ENCODE results near the gene ADAMTS4.
"Not testable (repeated sequence)": the region's sequence is repeated elsewhere in the genome, so short reads cannot be mapped to it uniquely, and the experiment has no call there.

The ADAMTS4 gene, protein sequence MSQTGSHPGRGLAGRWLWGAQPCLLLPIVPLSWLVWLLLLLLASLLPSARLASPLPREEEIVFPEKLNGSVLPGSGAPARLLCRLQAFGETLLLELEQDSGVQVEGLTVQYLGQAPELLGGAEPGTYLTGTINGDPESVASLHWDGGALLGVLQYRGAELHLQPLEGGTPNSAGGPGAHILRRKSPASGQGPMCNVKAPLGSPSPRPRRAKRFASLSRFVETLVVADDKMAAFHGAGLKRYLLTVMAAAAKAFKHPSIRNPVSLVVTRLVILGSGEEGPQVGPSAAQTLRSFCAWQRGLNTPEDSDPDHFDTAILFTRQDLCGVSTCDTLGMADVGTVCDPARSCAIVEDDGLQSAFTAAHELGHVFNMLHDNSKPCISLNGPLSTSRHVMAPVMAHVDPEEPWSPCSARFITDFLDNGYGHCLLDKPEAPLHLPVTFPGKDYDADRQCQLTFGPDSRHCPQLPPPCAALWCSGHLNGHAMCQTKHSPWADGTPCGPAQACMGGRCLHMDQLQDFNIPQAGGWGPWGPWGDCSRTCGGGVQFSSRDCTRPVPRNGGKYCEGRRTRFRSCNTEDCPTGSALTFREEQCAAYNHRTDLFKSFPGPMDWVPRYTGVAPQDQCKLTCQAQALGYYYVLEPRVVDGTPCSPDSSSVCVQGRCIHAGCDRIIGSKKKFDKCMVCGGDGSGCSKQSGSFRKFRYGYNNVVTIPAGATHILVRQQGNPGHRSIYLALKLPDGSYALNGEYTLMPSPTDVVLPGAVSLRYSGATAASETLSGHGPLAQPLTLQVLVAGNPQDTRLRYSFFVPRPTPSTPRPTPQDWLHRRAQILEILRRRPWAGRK

DNA sequence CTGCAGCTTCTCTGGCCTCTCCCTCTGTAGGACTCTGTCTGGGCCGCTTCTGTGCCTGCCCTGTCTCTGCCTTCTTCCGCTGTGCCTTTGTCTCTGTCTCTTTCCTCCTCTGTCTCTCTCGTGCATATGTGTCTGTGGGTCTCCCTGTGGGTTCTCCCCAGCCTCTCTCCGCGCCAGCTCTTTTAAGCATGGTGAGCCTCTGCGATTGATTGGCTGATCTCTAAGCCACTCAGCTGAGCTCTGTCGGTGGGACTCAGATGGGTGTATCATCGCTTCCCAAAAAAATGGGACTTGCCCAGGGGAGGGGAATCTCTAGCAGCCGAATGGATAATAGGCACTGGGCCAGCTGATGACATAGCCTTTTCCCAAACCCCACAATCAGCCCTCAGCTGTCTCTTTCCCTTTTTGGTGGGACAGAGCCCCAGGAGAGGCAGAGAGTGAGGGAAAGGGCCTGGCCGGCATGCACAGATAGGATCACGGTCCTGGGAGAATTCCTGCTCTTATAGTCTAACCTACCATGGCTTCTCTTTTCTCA is at the start of gene ADAMTS4:
Gene ADAMTS4, minus strand, starts transcription at position 158 of the 535 bp plus-strand sequence. CDS start 427 bp downstream, outside the sequence.
- no peak for DNase-seq

DNA sequence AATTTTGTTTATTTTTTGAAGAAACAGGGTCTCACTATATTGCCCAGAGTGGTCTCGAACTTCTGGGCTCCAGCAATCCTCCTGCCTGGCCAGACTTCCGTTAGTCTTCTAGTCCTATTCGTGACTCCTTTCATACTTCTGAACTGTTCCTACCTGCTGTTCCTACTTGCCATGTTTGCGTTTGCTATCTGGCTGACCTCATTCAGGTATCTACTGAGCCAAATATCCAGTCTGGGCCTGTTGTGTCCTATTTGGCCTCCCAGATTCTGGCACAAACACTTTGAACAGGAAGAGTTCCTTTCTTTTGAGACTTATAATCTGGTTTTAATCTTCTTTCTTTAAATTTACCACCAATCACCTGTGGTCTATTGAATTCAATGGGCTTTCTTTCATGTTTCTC is 46.0 kb upstream of the ADAMTS4 start:
- no peak for DNase-seq

DNA sequence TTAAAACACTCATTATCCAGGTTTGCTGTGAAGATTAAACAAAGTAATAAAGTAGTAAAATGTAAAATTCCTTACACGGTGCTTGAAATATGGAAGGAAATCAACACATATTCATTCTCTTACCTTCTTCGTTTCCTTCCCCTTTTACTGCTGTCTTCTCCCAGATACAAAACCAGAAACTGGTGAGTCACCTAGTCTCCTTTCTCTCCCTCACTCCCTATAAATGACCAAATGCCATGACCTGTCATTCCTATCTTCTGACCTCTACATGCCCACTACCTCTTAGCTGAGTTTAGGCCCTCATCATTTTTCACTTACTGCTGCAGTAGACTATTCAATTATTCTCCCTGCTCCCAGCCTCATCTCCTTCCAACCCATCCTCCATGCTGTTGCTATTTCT is 43.5 kb upstream of the ADAMTS4 start:
- DNase-seq = no peak

DNA sequence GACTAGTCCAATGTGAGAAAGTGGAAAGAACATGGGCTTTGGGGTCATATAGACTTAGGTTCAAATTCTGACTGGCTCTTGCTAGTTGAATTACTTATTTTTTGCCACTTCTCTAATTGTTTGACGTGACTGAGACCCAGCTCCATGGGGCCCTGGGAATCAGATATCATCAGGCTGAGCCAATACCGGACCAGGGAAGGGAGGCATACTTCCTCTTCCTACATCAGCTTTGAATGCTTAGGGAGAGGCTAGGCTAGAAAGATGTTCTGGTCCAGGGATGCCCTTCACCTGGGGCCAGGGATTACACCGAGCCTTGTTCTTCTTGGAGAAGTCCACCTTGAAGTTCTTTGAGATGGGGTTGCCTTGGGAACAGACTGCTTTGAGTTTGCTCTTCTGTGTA is 42.8 kb upstream of the ADAMTS4 start:
- DNase-seq = no peak

DNA sequence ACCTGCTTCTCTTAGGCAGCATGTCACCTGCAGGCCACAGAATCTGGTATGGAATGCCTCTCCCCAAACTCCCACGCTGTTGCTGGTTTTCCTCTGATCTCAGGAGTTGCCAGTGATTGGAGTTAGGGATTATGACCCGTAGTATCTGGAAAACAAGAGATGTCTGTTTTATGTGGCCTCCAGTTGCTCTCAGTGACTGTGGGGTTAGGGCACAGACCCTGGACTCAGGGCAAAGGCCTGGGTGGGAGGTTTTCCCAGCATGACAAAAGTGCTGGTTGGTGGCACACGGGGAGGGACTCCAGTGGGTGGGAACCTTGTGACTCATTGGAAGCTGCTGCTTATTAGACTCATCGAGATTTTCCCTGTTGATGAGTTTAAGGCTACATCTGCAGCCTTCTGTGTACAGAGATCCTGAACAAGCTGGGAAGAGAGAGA is 39.2 kb upstream of the ADAMTS4 start, which contains the start of gene NR1I3:
Gene NR1I3, minus strand, starts transcription at position 165 of the 435 bp plus-strand sequence. CDS start 1,638 bp downstream, outside the sequence.
- no peak for DNase-seq

DNA sequence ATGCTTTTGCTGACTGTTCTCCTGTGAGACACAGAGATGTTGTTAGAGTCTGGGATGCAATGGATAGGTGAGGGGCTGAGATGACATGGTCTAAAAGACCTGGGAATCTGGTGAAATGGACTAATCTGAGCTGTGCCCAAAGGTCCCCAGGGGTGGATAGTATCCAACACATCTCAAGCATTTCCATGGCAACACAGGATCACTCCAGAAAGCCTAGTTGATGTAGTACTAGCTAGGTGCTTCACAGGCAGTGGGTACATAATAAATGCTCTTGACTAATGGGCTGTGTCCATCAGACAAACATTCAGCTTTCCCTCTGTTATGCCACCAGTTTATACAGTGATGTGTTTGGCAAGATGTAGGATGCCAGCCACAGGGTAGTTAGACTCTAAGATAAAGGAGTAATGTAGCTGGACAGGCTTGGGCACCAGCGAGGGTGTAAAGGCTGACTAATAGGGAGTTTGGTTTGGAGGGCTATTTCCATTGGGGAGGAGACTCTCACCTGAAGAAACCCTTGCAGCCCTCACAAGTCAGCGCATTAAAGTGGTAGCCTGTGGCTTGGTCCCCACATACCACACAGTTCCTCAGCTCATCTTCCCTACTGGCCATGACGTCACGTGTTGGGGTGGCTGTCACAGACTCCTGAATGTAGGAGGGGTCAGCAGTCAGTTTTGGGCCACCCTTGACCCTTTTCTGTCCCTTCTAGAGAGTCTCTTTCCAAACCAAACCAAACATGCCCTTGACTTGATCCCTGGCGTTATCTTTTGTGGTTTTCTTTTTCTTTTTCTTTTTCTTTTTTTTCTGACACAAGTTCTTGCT is 37.3 kb upstream of the ADAMTS4 start:
- DNase-seq = no peak

DNA sequence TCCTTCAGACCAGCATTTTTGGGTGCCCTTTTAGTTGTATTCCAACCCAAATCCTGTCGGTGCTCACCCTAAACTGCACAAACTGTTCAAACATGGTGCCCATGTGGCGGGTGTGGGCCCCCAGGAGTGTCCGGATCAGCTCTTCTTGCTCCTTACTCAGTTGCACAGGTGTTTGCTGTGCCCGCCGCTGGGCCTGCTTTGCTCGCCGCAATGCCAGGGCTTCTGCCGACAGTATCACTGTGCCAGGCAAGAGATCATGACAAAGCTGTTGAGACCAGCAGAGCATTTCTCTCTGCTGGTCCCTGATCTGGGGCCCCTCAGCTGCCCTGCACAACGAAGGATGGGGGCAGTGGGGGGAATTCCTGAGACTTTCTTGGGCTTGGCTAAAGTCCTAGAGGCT is 34.2 kb upstream of the ADAMTS4 start:
- DNase-seq = no peak

DNA sequence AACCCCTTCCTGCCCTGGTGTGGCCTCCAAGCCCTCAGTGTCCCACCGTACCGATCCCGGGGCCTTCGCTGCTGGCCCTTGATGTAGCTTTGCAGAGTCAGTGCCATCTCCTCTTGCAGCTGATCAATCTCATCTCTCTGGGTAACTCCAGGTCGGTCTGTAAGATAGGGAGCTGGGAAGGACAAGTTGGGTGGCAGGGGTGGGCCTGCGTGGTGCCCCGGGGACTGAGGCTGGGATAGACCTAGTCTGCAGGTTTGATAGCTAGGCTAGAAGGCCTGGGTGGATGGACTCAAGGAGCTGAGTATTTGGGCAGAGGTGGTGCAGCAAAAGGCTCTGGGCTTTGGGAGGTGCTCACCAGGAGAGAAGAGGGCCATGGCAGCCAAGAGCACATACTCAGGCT is 31.9 kb upstream of the ADAMTS4 start:
- DNase-seq = no peak

DNA sequence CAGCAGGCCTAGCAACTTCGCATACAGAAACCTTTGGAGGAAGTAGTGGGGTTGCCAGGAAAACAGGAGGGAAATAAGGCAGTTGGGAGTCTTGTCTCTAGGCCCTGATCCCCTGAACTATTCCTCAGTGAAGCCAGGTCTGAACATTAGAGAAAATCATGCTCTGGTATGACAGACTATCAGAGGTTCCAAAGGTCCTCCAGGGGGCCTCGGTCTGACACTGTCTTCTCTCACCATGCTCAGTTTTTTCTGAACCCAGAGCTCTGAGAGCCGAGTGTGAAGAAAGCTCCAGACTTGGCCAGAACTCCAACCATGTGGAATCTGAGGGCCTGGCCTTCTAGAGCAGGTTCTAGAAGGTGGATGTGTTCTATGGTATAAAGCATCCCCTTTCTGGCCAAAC is 31.0 kb upstream of the ADAMTS4 start:
- DNase-seq = no peak

DNA sequence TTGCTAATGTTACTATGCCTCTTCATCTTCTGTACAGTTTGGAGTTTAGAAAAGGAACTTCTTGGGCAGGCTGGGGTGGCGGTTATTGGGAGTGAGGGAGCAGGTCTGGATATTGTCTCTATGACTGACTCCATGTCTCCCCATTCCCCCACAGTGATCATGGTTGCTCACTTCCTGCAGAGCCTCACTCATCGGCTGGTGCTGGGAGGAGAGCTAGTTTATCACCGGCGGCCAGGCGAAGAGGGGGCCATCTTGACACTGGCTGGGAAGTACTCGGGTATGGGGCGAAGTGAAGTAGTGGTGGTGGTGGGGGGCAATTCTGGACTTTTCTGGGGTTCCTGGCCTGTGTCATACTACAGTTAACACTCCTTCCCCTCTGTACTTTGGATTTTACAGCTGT is 29.2 kb upstream of the ADAMTS4 start:
- no peak for DNase-seq

DNA sequence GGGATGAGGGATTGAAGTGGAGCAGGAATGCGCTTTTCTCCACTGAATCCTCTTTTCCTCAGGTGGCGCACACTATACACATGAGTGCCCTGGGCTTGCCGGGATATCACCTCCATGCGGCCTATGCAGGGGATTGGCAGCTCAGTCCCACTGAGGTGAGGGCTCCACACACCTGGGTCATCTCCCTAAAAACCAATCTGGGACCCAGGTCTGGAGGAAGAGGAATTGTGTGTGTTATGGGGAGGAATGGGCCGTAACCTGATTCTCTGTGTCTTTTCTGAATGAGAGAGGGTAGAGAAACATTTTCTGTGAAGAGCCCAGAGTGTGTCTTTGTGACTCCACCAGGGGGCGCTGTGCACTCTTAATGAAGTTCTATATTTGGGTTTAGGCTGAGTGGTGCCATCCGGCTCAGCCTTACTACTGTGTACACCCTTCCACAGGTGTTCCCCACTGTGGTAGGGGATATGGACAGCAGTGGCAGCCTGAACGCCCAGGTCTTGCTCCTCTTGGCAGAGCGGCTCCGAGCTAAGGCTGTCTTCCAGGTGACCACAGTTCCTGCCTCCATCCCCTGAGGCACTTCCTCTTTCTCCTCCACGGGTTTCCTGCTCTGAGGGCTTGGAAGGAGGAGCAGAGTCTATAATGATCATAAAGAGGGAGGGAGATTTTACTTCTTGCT is 28.5 kb upstream of the ADAMTS4 start:
- DNase-seq = peak; percentile 73

DNA sequence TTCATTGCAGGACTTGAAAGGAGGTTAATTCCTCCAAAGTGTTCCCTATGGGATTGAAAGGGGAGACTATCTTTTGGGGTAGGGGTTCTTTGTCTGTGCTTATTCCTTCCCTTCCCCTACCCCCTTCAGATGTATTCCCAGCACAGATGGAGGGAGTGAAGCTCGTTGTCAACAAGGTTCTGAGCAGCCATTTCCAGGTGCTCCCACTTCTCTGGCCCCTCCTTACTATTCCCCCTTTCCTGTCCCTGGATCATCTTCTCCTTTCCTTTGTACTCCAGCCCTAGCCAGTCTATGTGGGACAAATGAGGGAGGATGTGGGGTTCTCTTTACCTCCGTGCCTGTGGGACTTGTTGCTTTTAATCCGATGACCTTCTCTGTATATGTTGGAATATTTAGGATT is 27.9 kb upstream of the ADAMTS4 start:
- no peak for DNase-seq

DNA sequence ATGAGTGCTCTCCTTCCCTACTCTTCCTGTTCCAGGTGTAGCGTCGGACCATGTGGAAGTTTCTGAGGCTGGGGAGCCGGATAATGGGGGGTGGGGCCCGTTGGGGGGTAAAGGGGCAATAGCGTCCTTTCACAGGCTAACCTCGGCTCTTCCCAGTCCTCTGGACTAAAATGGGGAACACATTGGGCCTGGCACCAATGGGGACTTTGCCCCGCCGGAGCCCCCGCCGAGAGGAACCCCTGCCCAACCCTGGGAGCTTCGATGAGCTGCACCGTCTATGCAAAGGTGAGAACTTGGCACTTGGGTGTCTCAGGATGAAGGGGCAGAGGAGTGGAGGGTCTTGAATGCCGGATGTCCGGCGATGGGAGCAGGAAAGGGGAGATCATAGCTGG is 27.5 kb upstream of the ADAMTS4 start:
- no peak for DNase-seq

DNA sequence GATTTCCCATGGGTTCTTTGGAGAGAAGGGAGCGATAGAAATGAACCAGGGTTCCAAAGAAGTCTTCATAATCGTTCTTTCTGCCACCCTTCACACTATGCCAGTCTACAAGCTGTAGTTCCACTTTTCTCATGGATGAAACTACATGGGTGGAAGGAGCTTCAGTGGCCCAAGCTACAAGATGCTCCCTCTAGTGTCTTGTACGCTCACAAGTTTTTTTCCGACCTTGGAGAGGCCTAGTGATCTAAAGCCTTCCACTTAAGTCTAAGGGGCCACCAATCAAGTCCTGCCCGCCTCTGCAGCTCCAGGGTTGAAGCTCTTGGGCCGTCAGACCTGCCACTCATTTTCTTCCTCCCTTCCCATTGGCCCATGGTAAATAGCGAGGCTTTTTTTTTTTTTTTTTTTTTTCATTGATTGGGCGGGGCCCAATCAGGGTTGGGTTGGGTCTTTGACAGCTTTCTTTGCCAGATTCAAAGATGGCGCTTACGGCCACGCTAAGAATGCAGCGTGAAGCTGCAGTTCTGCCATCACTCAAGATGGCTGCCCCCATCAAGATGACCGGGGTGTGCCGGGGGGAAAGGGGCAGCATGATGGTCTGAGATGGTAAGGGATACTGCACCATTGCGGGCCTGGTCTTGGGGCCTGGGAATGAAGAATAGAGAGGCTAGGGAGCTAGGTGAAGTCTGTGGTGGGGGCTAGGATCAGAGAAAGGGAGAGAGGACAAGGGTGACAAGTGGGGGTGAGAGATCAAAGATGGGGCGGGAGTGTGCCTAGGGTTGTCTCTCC is 26.9 kb upstream of the ADAMTS4 start, which contains the start of gene TOMM40L:
Gene TOMM40L, plus strand, starts transcription at position 527 of the 786 bp plus-strand sequence. CDS start 430 bp downstream, outside the sequence.
- peak; percentile 82 for DNase-seq

DNA sequence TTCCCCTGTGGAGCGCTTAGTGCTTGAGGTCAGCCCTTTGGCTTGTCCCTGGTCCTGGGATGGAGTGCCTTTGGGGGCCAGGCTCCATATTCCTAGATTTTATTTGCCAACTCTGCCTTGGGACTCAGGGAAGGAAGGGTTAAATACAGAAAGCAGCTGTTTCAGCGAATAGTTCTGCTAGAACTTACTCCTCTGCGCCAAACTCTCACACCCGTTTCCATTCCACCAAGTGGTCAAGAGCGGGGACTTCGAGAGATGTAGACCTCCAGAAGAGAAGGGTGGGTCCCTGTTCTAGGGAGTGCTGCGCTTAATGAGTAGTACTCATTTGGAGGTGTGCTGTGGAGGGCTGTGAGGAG is 26.3 kb upstream of the ADAMTS4 start:
- no peak for DNase-seq

DNA sequence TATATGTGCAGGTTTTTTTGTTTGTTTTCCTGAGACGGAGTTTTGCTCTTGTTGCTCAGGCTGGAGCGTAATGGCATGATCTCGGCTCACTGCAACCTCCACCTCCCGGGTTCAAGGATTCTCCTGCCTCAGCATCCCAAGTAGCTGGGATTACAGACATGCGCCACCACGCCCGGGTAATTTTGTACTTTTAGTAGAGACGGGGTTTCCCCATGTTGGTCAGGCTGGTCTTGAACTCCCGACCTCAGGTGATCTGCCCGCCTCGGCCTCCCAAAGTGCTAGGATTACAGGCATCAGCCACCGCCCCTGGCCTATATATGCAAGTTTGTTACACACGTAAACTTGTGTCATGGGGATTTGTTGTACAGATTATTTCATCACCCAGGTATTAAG is 25.8 kb upstream of the ADAMTS4 start:
- DNase-seq = not testable (repeated sequence)

DNA sequence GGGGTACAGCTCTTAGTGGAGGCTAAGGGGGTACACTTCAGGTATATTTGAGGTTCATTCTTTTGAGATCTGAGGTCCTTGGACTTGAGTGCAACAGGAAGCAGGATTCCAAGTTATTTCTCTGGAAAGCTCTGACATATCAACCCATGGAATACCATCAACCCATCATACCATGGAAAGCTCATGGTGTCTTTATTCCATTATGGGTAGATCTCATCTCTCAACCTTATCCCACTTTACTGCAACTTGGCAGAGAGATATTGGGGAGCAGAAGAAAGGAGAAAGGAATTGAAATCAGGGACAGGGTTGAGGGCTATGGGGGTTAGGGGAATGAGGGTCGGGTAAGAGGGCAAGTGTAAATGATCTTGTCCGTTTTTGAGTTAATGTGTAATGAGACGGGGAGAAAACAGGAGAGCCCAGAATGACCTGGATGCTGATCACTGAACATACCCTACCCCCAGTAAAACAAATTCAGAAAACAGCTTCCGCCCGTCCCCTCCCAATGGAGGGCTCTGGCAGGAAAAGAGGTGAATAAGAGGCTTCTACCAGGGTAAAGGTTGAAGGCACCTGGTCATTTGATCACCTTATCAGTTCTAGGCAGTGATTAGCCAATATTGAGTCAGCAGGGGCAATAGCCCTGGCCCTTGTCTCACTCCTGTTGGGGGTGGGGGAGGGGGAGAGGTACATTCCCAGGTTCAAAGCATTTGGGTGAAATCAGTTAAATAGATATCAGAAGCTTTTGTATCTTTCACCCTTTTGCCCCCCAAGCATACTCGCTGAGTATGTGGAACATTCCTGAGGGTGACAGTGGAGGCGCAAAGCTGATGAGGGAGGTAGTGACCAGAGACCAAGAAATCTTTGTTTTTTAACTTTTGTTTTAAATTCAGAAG is 25.2 kb upstream of the ADAMTS4 start:
- DNase-seq = no peak

DNA sequence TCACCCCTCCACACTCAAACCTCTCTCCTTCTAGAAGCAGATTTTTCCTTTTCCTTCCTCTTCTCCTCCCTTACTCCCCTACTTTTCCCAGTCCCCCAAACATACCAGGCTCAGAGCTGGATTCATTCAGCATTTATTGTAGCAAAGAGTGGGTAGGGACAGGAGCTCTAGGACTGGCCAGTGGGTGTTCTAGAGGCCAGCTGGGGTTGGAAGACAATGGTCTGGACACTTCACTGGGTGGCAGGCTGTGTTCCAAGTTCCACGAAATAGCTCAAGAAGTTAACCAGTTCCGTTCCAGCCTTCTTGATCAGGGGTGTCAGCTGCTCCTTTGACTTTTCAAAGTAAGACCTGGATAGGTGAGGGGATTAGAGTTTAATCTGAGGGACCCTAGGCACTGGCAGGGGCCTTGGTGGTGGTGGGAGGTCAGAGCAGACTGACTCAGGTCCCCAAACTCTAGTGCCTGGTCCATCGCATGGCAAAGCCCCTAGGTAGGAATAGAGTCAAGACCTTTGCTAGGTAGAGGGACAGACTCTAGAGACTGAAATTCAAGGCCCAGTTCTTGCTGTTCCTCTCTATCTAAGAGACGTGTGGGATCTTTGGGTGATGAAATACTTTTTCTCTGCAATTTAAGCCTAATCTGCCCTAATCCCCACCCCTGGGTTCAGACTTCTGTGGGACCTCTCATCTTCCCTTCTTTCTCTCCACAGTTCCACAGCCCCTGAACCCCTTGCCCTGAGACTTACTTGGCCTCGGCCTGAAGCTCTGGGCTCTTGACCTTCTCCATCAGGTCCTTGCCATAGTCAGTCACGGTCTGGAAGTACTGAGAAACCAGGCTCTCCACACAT is 23.5 kb upstream of the ADAMTS4 start:
- DNase-seq = no peak

DNA sequence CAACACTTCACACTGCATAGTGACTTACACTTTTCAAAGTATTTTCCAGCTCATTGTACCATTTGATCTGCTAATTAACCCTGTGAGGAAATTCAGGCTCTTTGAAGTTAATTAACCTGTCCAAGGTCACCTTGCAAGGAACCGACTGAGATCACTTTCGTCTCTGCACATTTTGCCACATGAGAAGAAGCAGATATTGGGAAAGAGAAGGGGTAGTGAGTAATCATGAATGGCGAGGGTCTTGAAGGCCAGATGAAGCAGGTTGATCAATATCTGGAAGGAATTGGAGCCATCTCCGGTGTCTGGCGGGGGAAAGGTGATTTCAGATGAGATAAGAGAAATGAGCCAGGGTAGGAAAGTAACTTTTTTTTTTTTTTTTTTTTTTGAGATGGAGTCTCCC is 21.1 kb upstream of the ADAMTS4 start:
- DNase-seq = no peak

Measured in NCI-H2029 treated with DMSO at 0.1 percent for 48 hours (cell line).